Measurements from ENCODE around the gene CUX1.

- TF ChIP-seq SPI1 (IDR thresholded peaks at IDR 0.05; ENCODE audit: borderline replicate concordance, insufficient read depth, low read depth, low read length) (no peak), CTCF (IDR thresholded peaks at IDR 0.05 in 2 of 3, conservative IDR thresholded peaks at IDR 0.05 in 1 of 3; ENCODE audit: control insufficient read depth in 2 of 3, extremely low read depth in 1 of 3, insufficient read depth in 1 of 3, low read depth in 3 of 3, low read length in 3 of 3) (no peak), POLR2AphosphoS5 (IDR thresholded peaks at IDR 0.05; ENCODE audit: low read length) (no peak), MAX (IDR thresholded peaks at IDR 0.05; ENCODE audit: low read depth, low read length) (no peak), POLR2A (IDR thresholded peaks at IDR 0.05; ENCODE audit: low read depth, low read length) (no peak), E4F1 (IDR thresholded peaks at IDR 0.05; ENCODE audit: borderline replicate concordance, partially characterized antibody) (no peak), CREM (IDR thresholded peaks at IDR 0.05; ENCODE audit: low read depth) (no peak), NFYB (IDR thresholded peaks at IDR 0.05; ENCODE audit: insufficient read depth, low read depth, low read length) (no peak), PKNOX1 (IDR thresholded peaks at IDR 0.05) (no peak)
These were observed 212.2 kb downstream of the CUX1 start for GRCh38 chr7:102029616-102030015.
